ENCODE results near the gene ACTG1. TPM values are rescaled to one million over a fixed set of nuclear protein-coding genes. Genes with fewer than 3 reads are reported as not detected.
A peak's percentile ranks its signal among the peaks of the same experiment; 100 is the strongest.

The ACTG1 gene
- total and polyA plus RNA-seq, 9 of the 15 experiments (the other 6 are each of a cell fraction or from before 2014, with no cell fraction given) = 224 to 1,775 (median 568) TPM

GRCh38 chr17:81551458-81552243 lies 39.1 kb upstream of the ACTG1 start (continued):
- TF ChIP-seq ZMIZ1 (IDR thresholded peaks at IDR 0.05; ENCODE audit: low read depth in 2 of 2, low read length in 2 of 2) (no peak), GATA2 (CRISPR knock-in tag; IDR thresholded peaks at IDR 0.05) (0 out of 2 replicates have a peak, but pooled peaks have one; percentile 20), GTF2F1 (IDR thresholded peaks at IDR 0.05; ENCODE audit: low read depth, low read length) (no peak), ZBTB12 (CRISPR knock-in tag; IDR thresholded peaks at IDR 0.05) (no peak), XRCC5 (IDR thresholded peaks at IDR 0.05; ENCODE audit: low read depth, low read length) (0 out of 2 replicates have a peak, but pooled peaks have one; percentile 3), KAT7 (CRISPR knock-in tag; IDR thresholded peaks at IDR 0.05; ENCODE audit: borderline replicate concordance) (0 out of 2 replicates have a peak, but pooled peaks have one; percentile 31), RHOXF2B (CRISPR knock-in tag; conservative IDR thresholded peaks at IDR 0.05) (no peak), FOXA3 (CRISPR knock-in tag; conservative IDR thresholded peaks at IDR 0.05 in 1 of 2, IDR thresholded peaks at IDR 0.05 in 1 of 2) (0 out of 4 replicates have a peak, but pooled peaks of 1 of the 2 experiments have one; percentile 16), ZNF431 (CRISPR knock-in tag; IDR thresholded peaks at IDR 0.05) (no peak), ZNF277 (CRISPR knock-in tag; IDR thresholded peaks at IDR 0.05; ENCODE audit: borderline replicate concordance) (no peak), PRDM10 (IDR thresholded peaks at IDR 0.05; ENCODE audit: partially characterized antibody) (no peak), MXI1 (IDR thresholded peaks at IDR 0.05; ENCODE audit: low read depth, low read length) (no peak), SETDB1 (IDR thresholded peaks at IDR 0.05; ENCODE audit: low read length) (no peak), ZNF444 (CRISPR knock-in tag; IDR thresholded peaks at IDR 0.05) (no peak), SAP30 (IDR thresholded peaks at IDR 0.05; ENCODE audit: borderline replicate concordance, insufficient read depth, low read depth, low read length, poor library complexity, severe bottlenecking) (peak; percentile 84)

Measured in K562 (cell line).